H9 (cell line): ENCODE data around the gene EFNB1. TPM values are rescaled to one million over a fixed set of nuclear protein-coding genes. Genes with fewer than 3 reads are reported as not detected.

Experiments
- DNase-seq: peaks from one replicate; pipeline ENCODE4 v3.0.0-alpha.2; 2017
- H2AFZ ChIP-seq: one replicate; pipeline ENCODE4 v1.6.1; 2013; ENCODE audit warnings: mild to moderate bottlenecking, low read length, control low read depth, moderate library complexity
- H2AK5ac ChIP-seq: 2 replicates; pipeline ENCODE4 v1.6.1; 2013; ENCODE audit warnings: low read length, control low read depth, mixed read lengths; ENCODE audit not compliant: insufficient read length
- H2BK120ac ChIP-seq: one replicate; pipeline ENCODE4 v1.6.1; 2013; ENCODE audit warnings: low read depth, mild to moderate bottlenecking, low read length, control low read depth, inconsistent platforms; ENCODE audit not compliant: poor library complexity, severe bottlenecking
- H2BK12ac ChIP-seq: 2 replicates; pipeline ENCODE4 v1.6.1; 2013; ENCODE audit warnings: low read length, control low read depth, mixed read lengths, low read depth; ENCODE audit not compliant: insufficient read length
- H2BK15ac ChIP-seq: 2 replicates; pipeline ENCODE4 v1.6.1; 2013; ENCODE audit warnings: low read depth, low read length, control low read depth
- H2BK20ac ChIP-seq: one replicate; pipeline ENCODE4 v1.6.1; 2013; ENCODE audit warnings: low read depth, mild to moderate bottlenecking, low read length, control low read depth, inconsistent platforms; ENCODE audit not compliant: poor library complexity, severe bottlenecking
- H2BK5ac ChIP-seq: 2 replicates; pipeline ENCODE4 v1.6.1; 2013; ENCODE audit warnings: low read length, control low read depth, mixed read lengths; ENCODE audit not compliant: insufficient read length
- H3K14ac ChIP-seq: 2 replicates; pipeline ENCODE4 v1.6.1; 2013; ENCODE audit warnings: low read length, control low read depth; ENCODE audit not compliant: insufficient read depth
- H3K18ac ChIP-seq: 2 replicates; pipeline ENCODE4 v1.6.1; 2013; ENCODE audit warnings: low read depth, mild to moderate bottlenecking, mixed read lengths, low read length, control low read depth; ENCODE audit not compliant: insufficient read length
- H3K23ac ChIP-seq: 2 replicates; pipeline ENCODE4 v1.6.1; 2013; ENCODE audit warnings: low read length, control low read depth, mixed read lengths, low read depth; ENCODE audit not compliant: insufficient read length
- H3K23me2 ChIP-seq: 2 replicates; pipeline ENCODE4 v1.6.1; 2013; ENCODE audit warnings: low read depth, mild to moderate bottlenecking, mixed read lengths, low read length, control low read depth; ENCODE audit not compliant: insufficient read length, poor library complexity, severe bottlenecking
- H3K27ac ChIP-seq: 2 replicates; pipeline ENCODE4 v1.5.1; 2013; ENCODE audit warnings: low read length, control low read depth, mixed read lengths, low read depth; ENCODE audit not compliant: insufficient read length
- H3K27me3 ChIP-seq: 2 replicates; pipeline ENCODE4 v1.6.1; 2013; ENCODE audit warnings: low read length, control low read depth, inconsistent platforms; ENCODE audit not compliant: insufficient read depth
- H3K4ac ChIP-seq: 2 replicates; pipeline ENCODE4 v1.6.1; 2013; ENCODE audit warnings: low read depth, mild to moderate bottlenecking, control low read depth, inconsistent platforms, low read length, moderate library complexity
- H3K4me1 ChIP-seq: 2 replicates; pipeline ENCODE4 v1.6.1; 2013; ENCODE audit warnings: low read length, control low read depth, inconsistent platforms; ENCODE audit not compliant: insufficient read depth
- H3K4me2 ChIP-seq: 2 replicates; pipeline ENCODE4 v1.6.1; 2013; ENCODE audit warnings: low read length, control low read depth, mixed read lengths; ENCODE audit not compliant: insufficient read length, insufficient read depth
- H3K56ac ChIP-seq: 2 replicates; pipeline ENCODE4 v1.6.1; 2013; ENCODE audit warnings: low read depth, mild to moderate bottlenecking, mixed read lengths, low read length, control low read depth; ENCODE audit not compliant: insufficient read length
- H3K79me1 ChIP-seq: 2 replicates; pipeline ENCODE4 v1.6.1; 2013; ENCODE audit warnings: low read depth, mild to moderate bottlenecking, moderate library complexity, low read length, control low read depth, inconsistent platforms; ENCODE audit not compliant: insufficient read depth, poor library complexity, severe bottlenecking
- H3K79me2 ChIP-seq: 2 replicates; pipeline ENCODE4 v1.6.1; 2013; ENCODE audit warnings: low read length, control low read depth, inconsistent platforms; ENCODE audit not compliant: insufficient read depth
- H3K9ac ChIP-seq: 2 replicates; pipeline ENCODE4 v1.6.1; 2013; ENCODE audit warnings: low read length, control low read depth, mixed read lengths; ENCODE audit not compliant: insufficient read length; ENCODE audit errors: extremely low read depth
- H3K9me3 ChIP-seq: one replicate; pipeline ENCODE4 v1.6.1; 2013; ENCODE audit warnings: low read depth, low read length, inconsistent platforms; ENCODE audit not compliant: control insufficient read depth
- H3T11ph ChIP-seq: one replicate; pipeline ENCODE4 v1.6.1; 2013; ENCODE audit warnings: mild to moderate bottlenecking, low read length, control low read depth, inconsistent platforms
- H4K20me1 ChIP-seq: one replicate; pipeline ENCODE4 v1.6.1; 2013; ENCODE audit not compliant: control insufficient read depth, insufficient read length, insufficient read depth
- H4K5ac ChIP-seq: 2 replicates; pipeline ENCODE4 v1.6.1; 2013; ENCODE audit warnings: low read depth, mild to moderate bottlenecking, mixed read lengths, low read length, control low read depth; ENCODE audit not compliant: insufficient read length
- H4K8ac ChIP-seq: replicated peaks from 2 replicates; pipeline ENCODE4 v1.6.1; 2013; ENCODE audit warnings: low read length, control low read depth, mixed read lengths, low read depth; ENCODE audit not compliant: insufficient read length
- H4K91ac ChIP-seq: 2 replicates; pipeline ENCODE4 v1.6.1; 2013; ENCODE audit warnings: low read depth, mild to moderate bottlenecking, moderate library complexity, mixed read lengths, low read length, control low read depth; ENCODE audit not compliant: insufficient read length
- H3K27ac Mint-ChIP-seq, 3 experiments: 2 replicates in 2 of 3; 3 replicates in 1 of 3; pipeline ENCODE4 v1.8.0; 2020 to 2021; ENCODE audit warnings: mixed read lengths in 3 of 3, mild to moderate bottlenecking in 1 of 3, moderate library complexity in 1 of 3
- H3K27me3 Mint-ChIP-seq: 2 replicates; pipeline ENCODE4 v1.8.0; 2021; ENCODE audit warnings: low read depth, mild to moderate bottlenecking, moderate library complexity, mixed read lengths
- H3K36me3 Mint-ChIP-seq, 3 experiments: 2 replicates in 2 of 3; 3 replicates in 1 of 3; pipeline ENCODE4 v1.8.0; 2020 to 2021; ENCODE audit warnings: low read depth in 3 of 3, mixed read lengths in 3 of 3; ENCODE audit not compliant: insufficient read depth in 1 of 3
- H3K4me1 Mint-ChIP-seq, 2 experiments: 2 replicates each; pipeline ENCODE4 v1.8.0; 2020; ENCODE audit warnings: mixed read lengths in 2 of 2
- H3K4me3 Mint-ChIP-seq, 2 experiments: 2 replicates in 1 of 2; 3 replicates in 1 of 2; pipeline ENCODE4 v1.8.0; 2020 to 2021; ENCODE audit warnings: mild to moderate bottlenecking in 2 of 2, mixed read lengths in 2 of 2, moderate library complexity in 1 of 2
- H3K9me3 Mint-ChIP-seq, 2 experiments: 2 replicates in 1 of 2; 3 replicates in 1 of 2; pipeline ENCODE4 v1.8.0; 2020; ENCODE audit warnings: mild to moderate bottlenecking in 2 of 2, mixed read lengths in 2 of 2, moderate library complexity in 1 of 2
- CTCF ChIP-seq: fragments of 200-600 bp; sonication (generic); conservative IDR thresholded peaks from 3 replicates; pipeline ENCODE4 v1.8.0; 2021; ENCODE audit warnings: antibody characterized with exemption, mild to moderate bottlenecking
- WGBS: extraction: QIAGEN DNeasy Blood & Tissue Kit; methylation state at CpG from one replicate; pipeline ENCODE4 v1.1.7; 2013; ENCODE audit warnings: missing lambda C conversion rate, low lambda C conversion rate, mixed read lengths; ENCODE audit not compliant: insufficient read length; ENCODE audit errors: extremely low coverage; 5-methylcytosine and 5-hydroxymethylcytosine counted together
- total RNA-seq: library from RNA; stranded (reverse); gene quantifications from 2 replicates; pipeline ENCODE4 v1.2.1, GENCODE V29; 2021

The EFNB1 gene
- total RNA-seq, 1 experiment from 2014 or later: 3.1 TPM

- TF ChIP-seq CTCF: no peak
- no peaks in the 10 kb centered on the region for H3K79me2 ChIP-seq
- no peak overlapping the region for H3K27ac ChIP-seq
- H3K14ac ChIP-seq: no peak overlapping the region; the same call in 1 of the 2 replicates
- H4K5ac ChIP-seq: no peak overlapping the region
- H3K36me3 Mint-ChIP-seq: peaks cover 12 to 17% (median 16%) of the 10 kb centered on the region in 3 experiments
- no peaks in the 10 kb centered on the region for H3K9me3 ChIP-seq
- no peak overlapping the region for H3K18ac ChIP-seq
- H3K4me1 ChIP-seq: peaks cover 4% of the 10 kb centered on the region; the same call in 1 of the 2 replicates
- H4K91ac ChIP-seq: no peak overlapping the region
- no peak overlapping the region for H3K4ac ChIP-seq
- no peak overlapping the region for H3K23ac ChIP-seq
- no peak overlapping the region for H2BK5ac ChIP-seq
- H3K27ac Mint-ChIP-seq: no peak overlapping the region
- H3K4me1 Mint-ChIP-seq: peaks cover 24 to 31% of the 10 kb centered on the region in 2 experiments
- no peak overlapping the region for H3T11ph ChIP-seq
- H2BK20ac ChIP-seq: no peak overlapping the region
- no peaks in the 10 kb centered on the region for H3K79me1 ChIP-seq
- no CpG with 5 or more reads among the region's 12 CpGs for WGBS
- H4K20me1 ChIP-seq: no peaks in the 10 kb centered on the region
- no peak overlapping the region for H2AFZ ChIP-seq
- H3K4me3 Mint-ChIP-seq: no peak overlapping the region
- no peak for DNase-seq
- H3K9ac ChIP-seq: no peak overlapping the region
- no peak overlapping the region for H4K8ac ChIP-seq
- H3K27me3 Mint-ChIP-seq: peaks cover 25% of the 10 kb centered on the region
- H3K9me3 Mint-ChIP-seq: peaks cover 53 to 74% of the 10 kb centered on the region in 2 experiments
- no peak overlapping the region for H3K56ac ChIP-seq
- H2BK15ac ChIP-seq: no peak overlapping the region
- H3K27me3 ChIP-seq: peaks cover 8% of the 10 kb centered on the region
- H3K23me2 ChIP-seq: no peaks in the 10 kb centered on the region
- H3K4me2 ChIP-seq: no peak overlapping the region
- no peak overlapping the region for H2BK12ac ChIP-seq
- H2BK120ac ChIP-seq: no peak overlapping the region
- H2AK5ac ChIP-seq: no peak overlapping the region
Measured at GRCh38 chrX:68842781-68843581, 14.2 kb downstream of the EFNB1 start.
